Pancreas (tissue), 10 donors: ENCODE measurements around the gene FIBCD1. TPM values are rescaled to one million over a fixed set of nuclear protein-coding genes. Genes with fewer than 3 reads are reported as not detected.

Experiments used
- ATAC-seq, 4 donors: fragments of 200-7000 bp; cut with Tn5 transposase; one replicate each; pipeline versions ENCODE4 v1.8.0 to v1.9.1; 2020; ENCODE audit warnings: mild to moderate bottlenecking in 4 of 4, moderate library complexity in 4 of 4
- DNase-seq, 6 donors: peaks; one replicate each; pipeline ENCODE4 v3.0.0-alpha.2; 2020
- FAIRE-seq: peaks from 2 replicates; lab custom pipeline; 2012; peaks lifted over from hg19 to GRCh38; lab: Jason Lieb, UNC
- H3K27ac ChIP-seq, 4 donors: fragments of 200-600 bp; sonication (generic); 1 replicate in 3 of 4; 2 replicates in 1 of 4; pipeline versions ENCODE4 v1.5.0 to v1.8.0; 2020
- H3K27me3 ChIP-seq, 4 donors: fragments of 200-600 bp; one replicate each; pipeline ENCODE4 v1.8.0; 2021
- H3K36me3 ChIP-seq, 3 donors: fragments of 200-600 bp; sonication (generic) in 1 of 3; one replicate each; pipeline versions ENCODE4 v1.5.0 to v1.8.0; 2020 to 2021
- H3K4me1 ChIP-seq, 3 donors: fragments of 200-600 bp; one replicate each; pipeline ENCODE4 v1.8.0; 2021
- H3K4me3 ChIP-seq, 4 donors: fragments of 200-600 bp; sonication (generic) in 2 of 4; one replicate each; pipeline versions ENCODE4 v1.5.0 to v1.8.0; 2020 to 2021
- H3K9me3 ChIP-seq, 4 donors: fragments of 200-600 bp; one replicate each; pipeline ENCODE4 v1.8.0; 2021
- CTCF ChIP-seq, 4 donors: fragments of 200-600 bp; sonication (generic) in 3 of 4; IDR thresholded peaks; one replicate each; pipeline versions ENCODE4 v1.5.0 to v1.8.0; 2021; ENCODE audit warnings: antibody characterized with exemption in 4 of 4
- WGBS, 2 donors: extraction: QIAGEN DNeasy Blood & Tissue Kit; methylation state at CpG; one replicate each; pipeline ENCODE4 v1.1.7; 2013; 5-methylcytosine and 5-hydroxymethylcytosine counted together
- intact Hi-C, 3 donors: fragments of 100-400 bp; cut with DNase I; formaldehyde crosslinking; loops; one replicate each; pipeline versions ENCODE4 v1.11.1 to v1.14.2; 2022
- polyA plus RNA-seq, 2 donors: library from polyadenylated mRNA; stranded (reverse); fragments of 200-250 nt; gene quantifications; one replicate each; pipeline ENCODE4 v1.2.3, GENCODE V29; 2013
- total RNA-seq, 6 donors: library from RNA; stranded (reverse); fragmentation: NEBNext Ultra II Directional in 4 of 6; extraction: Animal tissue kit (Norgen Biotek cat#: 25700) in 4 of 6; gene quantifications; one replicate each; pipeline versions ENCODE4 v1.2.1 to v1.2.4, GENCODE V29; 2021 to 2023
- donor health status: healthy with polysubstance abuse.
- donor health status: DM: no; HTN: no; CAD: no; lungs with moderate emphysema.
- donor health status: DM: no; HTN: no; CAD: no.
- donor health status: control.
- donor health status: control.
- donor health status: Bipolar disorder and iron deficiency.
- donor health status: DM: yes; HTN: yes; CAD: no.
- donor health status: DM: no; HTN: no; CAD: no.
- donor health status: DM: no; HTN: no; CAD: no.
- donor health status: DM: yes; HTN: yes; CAD: no.

The FIBCD1 gene
- total and polyA plus RNA-seq, 8 donors: 0.47 TPM; not detected in 7

- Histone ChIP-seq H3K4me3 (no peak overlapping the region), H3K9me3 (no peaks in the 10 kb centered on the region), H3K27ac (no peak overlapping the region), H3K36me3 (no peaks in the 10 kb centered on the region), H3K27me3 (peaks cover 0 to 31% (median 8%) of the 10 kb centered on the region in 4 donors), H3K4me1 (peaks cover 3 to 7% (median 4%) of the 10 kb centered on the region in 3 donors)
- FAIRE-seq: no peak
- intact Hi-C loops: no loop called here
- TF ChIP-seq CTCF (IDR thresholded peaks at IDR 0.05): no peak
- no peak for DNase-seq
- no peak for ATAC-seq
- WGBS, 2 donors: 33 to 47% methylated on average over 16 of the region's 16 CpGs
These were observed 4.1 kb downstream of the FIBCD1 start for GRCh38 chr9:130934702-130935647.

DNA sequence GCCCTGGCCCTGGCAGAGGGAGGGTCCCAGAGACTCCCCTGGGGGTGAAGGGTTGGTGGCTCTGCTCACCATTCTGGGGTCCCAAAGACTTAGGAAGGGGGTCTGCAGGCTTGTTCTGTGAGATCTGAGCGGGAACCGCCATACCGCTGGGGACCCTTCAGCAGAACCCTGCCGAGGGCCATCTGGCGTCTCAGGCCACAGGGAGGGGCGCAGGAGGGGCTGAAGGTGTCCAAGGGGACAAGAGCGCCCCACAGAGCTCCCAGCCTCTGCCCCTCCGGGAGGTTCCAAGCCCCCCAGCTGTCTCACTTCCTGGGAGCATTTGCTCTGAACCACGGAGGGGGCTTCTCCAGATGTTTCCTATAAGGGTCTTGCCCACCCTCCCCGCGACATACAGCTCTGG lies 4.8 kb downstream of the FIBCD1 start:
- peaks cover 0 to 31% (median 8%) of the 10 kb centered on the region in 4 donors for H3K27me3 ChIP-seq
- 64 to 74% methylated on average over 10 to 11 of the region's 11 CpGs for WGBS, 2 donors

DNA sequence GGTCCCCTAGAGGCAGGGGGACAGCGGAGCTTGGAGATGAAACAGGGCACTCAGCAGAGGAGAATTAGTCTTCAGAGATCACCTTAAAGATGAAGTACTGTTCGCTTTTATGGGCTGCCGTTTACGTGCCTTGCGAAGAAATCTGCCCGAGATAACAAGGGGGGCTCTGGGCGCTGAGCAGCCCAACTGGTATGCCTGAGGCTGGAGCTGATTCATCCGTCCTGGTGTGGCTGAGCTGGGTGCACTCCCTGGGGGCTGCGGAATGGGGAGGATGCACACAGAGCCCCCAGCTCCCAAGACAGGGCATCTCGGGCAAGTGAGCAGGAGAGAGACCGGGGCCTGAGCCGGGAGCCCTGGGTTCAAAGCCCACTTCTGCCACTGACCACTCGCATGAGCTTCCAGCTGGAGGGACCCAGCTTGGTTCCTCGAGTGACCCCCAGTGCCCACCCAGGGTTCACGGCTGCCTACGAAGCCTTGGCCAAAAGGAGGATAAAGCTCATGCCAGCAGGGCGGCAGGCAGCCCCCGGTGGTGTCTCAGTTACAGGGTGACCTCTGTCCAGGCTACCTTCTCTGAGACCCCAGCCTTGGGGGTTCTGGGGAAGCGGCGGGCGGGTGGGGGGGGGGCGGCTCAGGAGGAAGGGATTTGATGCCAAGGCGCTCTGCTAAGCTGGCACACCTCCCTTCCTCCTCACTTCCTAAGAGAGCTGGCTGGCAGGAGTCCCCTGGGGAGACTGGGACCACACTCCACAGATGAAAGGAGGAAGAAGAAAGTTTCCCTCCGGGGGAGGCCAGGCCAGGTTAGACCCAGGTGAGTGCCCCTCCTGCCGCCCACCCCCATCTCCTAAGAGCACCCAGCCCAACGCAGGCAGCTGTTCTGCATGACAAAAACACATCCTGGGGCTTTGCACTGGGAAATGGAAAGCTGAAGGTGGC lies 5.7 kb downstream of the FIBCD1 start:
- intact Hi-C loops: no loop called here
- WGBS, 2 donors: 20 to 27% methylated on average over 25 to 26 of the region's 26 CpGs
- Histone ChIP-seq H3K4me1 (peaks cover 0 to 10% (median 0%) of the 10 kb centered on the region in 3 donors), H3K4me3 (no peak overlapping the region), H3K27ac (no peak overlapping the region), H3K36me3 (no peaks in the 10 kb centered on the region), H3K9me3 (no peaks in the 10 kb centered on the region), H3K27me3 (peaks cover 0 to 26% (median 8%) of the 10 kb centered on the region in 4 donors)
- ATAC-seq: no peak
- FAIRE-seq: no peak
- DNase-seq: peak in 1 of 6 donors; percentile 32
- TF ChIP-seq CTCF (IDR thresholded peaks at IDR 0.05): no peak

More for the DNA sequence above, 4.8 kb downstream of the FIBCD1 start:
- DNase-seq: peak in 1 of 6 donors; percentile 29
- no peak for ATAC-seq
- H3K27ac ChIP-seq: no peak overlapping the region
- H3K36me3 ChIP-seq: no peaks in the 10 kb centered on the region
- no peak for FAIRE-seq
- intact Hi-C loops: no loop called here
- no peaks in the 10 kb centered on the region for H3K9me3 ChIP-seq
- H3K4me1 ChIP-seq: peaks cover 3 to 4% (median 4%) of the 10 kb centered on the region in 3 donors
- no peak overlapping the region for H3K4me3 ChIP-seq
- no peak for TF ChIP-seq CTCF (IDR thresholded peaks at IDR 0.05)

- FAIRE-seq: no peak
- H3K27ac ChIP-seq: no peak overlapping the region
- no peak for ATAC-seq
- intact Hi-C loops: no loop called here
- DNase-seq: peak in 1 of 6 donors; percentile 45
- peaks cover 0 to 9% (median 0%) of the 10 kb centered on the region in 3 donors for H3K4me1 ChIP-seq
- no peaks in the 10 kb centered on the region for H3K36me3 ChIP-seq
- no peak for TF ChIP-seq CTCF (IDR thresholded peaks at IDR 0.05)
- no peaks in the 10 kb centered on the region for H3K9me3 ChIP-seq
- no peak overlapping the region for H3K4me3 ChIP-seq
- 49 to 57% methylated on average over 21 of the region's 21 CpGs for WGBS, 2 donors
- H3K27me3 ChIP-seq: peaks cover 0 to 17% (median 1%) of the 10 kb centered on the region in 4 donors
These were observed 6.6 kb downstream of the FIBCD1 start for GRCh38 chr9:130932255-130933079.
